ENCODE data around the gene AGBL2.

AGBL2 gene

DNA sequence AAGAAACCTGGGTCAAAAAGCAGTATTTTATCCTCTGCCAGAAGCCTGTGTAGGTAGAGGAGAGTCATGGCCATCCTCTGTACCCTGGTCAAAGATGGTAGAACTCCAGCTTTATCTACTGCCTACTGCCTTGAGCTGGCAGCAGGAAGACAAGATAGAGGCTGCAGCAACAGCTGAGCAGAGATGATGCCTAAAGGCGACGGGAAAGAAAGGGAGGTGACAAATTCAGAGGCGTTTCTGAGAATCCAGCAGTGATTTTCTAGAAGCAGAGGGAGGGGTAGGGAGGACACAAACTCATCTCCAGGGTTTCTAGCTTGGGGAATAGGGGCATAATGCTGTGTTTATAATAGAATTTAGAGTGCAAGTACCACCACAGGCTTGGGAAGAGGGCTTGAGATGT is 105.5 kb downstream of the AGBL2 start:
- DNase-seq (ENCODE audit: low read depth, low spot score), result no peak
- H3K9ac ChIP-seq (ENCODE audit: insufficient read length), result no peak overlapping the region
- no peaks in the 10 kb centered on the region for H3K36me3 ChIP-seq (ENCODE audit: insufficient read depth, low read length)
- H3K4me3 ChIP-seq, result no peak overlapping the region
- H3K9me3 ChIP-seq (ENCODE audit: low read depth, low read length), result no peaks in the 10 kb centered on the region
- no peak overlapping the region for H3K27ac ChIP-seq
- TF ChIP-seq EZH2 (IDR thresholded peaks at IDR 0.05) (no peak), FOXP2 (optimal IDR thresholded peaks at IDR 0.05; ENCODE audit: control extremely low read depth, extremely low read length, insufficient read depth) (no peak), POLR2AphosphoS5 (IDR thresholded peaks at IDR 0.05; ENCODE audit: borderline replicate concordance, low read depth, low read length) (no peak)
